ENCODE results near the gene AKAP7.
"Not testable (repeated sequence)": the region's sequence is repeated elsewhere in the genome, so short reads cannot be mapped to it uniquely, and the experiment has no call there.

AKAP7 gene

GRCh38 chr6:131135244-131136020 is at the start of gene AKAP7:
TSS of gene AKAP7 (plus strand) at chr6:131135467. CDS start at chr6:131135764, 297 bp downstream.
- DNase-seq, result peak; percentile 90

- not testable (repeated sequence) for DNase-seq
Observed at GRCh38 chr6:131090339-131090738, 44.9 kb upstream of the AKAP7 start.

- not testable (repeated sequence) for DNase-seq
Observed at GRCh38 chr6:131091944-131092343, 43.3 kb upstream of the AKAP7 start.

GRCh38 chr6:131093334-131093733 is 41.9 kb upstream of the AKAP7 start:
- DNase-seq, result no peak

DNA sequence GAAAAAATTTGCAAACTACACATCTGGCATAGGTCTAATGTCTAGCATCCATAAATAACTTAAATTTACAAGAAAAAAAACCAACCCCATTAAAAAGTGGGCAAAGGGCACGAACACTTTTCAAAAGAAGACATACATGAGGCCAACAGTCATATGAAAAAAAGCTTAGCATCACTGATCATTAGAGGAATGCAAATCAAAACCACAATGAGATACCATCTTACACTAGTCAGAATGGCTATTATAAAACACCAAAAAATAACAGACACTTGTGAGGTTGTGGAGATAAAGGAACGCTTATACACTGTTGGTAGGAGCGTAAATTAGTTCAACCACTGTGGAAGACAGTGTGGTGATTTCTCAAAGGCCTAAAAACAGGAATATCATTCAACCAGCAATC is 38.5 kb upstream of the AKAP7 start:
- DNase-seq, result no peak

DNA sequence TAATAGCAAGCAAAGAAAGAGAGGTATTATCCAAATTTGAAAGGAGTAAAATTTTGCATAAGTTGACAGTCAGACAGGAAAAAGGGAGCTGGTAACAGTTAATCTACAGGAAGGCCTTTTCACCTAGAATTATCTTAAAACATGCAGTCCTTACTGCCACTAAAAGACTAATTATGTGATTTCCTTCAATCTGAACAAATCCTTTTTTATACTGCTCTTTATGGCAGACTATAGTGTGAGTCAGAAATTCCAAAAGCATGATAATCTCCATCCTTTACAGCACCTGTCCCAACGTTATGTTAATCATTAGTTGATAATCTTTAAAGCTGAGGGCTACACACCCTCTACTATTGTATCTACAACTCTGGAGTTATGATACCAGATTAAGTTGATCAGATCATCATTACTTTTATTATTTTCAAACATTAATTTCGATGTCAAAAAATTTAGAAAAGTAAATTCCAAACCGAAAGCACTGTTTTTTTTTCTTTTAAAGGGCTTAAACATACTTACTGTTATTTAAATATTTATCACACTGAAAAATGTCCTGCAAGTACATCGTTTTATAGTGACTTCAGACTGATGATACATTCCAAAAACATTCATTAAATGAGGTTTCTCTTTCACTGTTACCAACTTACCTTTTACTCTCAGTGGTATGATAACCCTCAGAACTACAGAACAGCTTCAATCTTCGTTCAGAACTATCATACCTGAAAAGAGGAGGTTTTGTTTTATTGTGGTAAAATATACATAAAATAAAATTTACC is 33.2 kb upstream of the AKAP7 start:
- DNase-seq, result no peak

- DNase-seq, result no peak
Observed at GRCh38 chr6:131103296-131103695, 32.0 kb upstream of the AKAP7 start.

DNA sequence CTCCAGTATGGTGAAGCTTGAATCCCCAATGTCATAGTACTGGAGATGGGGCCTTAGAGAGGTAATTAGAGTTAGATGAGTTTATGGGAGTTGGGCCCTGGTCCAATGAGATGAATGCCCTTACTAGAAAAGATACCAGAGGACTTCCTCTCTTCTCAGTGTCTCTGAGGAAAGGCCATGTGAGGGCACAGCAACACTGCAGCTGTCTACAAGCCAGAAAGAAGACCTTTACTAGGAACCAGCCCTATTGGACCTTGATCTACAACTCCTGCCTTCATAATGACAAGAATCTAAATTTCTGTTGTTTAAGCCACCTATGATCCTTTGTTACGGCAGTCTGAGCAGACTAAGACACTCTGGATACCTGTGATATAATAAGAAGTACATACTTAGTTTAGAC is 31.4 kb upstream of the AKAP7 start:
- no peak for DNase-seq

GRCh38 chr6:131107151-131107550 is 28.1 kb upstream of the AKAP7 start:
- no peak for DNase-seq

DNA sequence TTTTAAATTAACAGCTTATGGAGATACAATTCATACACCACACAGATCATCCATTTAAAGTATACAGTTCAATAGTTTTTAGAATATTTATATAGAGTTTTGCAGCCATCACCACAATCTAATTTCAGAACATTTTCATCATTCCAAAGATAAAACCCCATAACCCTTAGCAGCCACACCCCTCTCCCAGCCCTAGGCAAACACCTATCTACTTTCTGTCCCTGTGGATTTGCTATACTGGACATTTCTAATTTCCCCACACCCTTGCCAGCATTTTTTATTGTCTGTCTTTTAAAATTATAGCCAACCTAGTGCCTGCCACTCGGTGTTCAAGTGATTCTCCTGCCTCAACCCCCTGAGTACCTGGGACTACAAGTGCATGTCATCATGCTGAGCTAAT is 23.0 kb upstream of the AKAP7 start:
- DNase-seq, result no peak

GRCh38 chr6:131115651-131116050 is 19.6 kb upstream of the AKAP7 start:
- DNase-seq, result no peak

GRCh38 chr6:131116321-131116720 is 18.9 kb upstream of the AKAP7 start:
- DNase-seq, result no peak

GRCh38 chr6:131116755-131117360 is 18.4 kb upstream of the AKAP7 start:
- peak; percentile 23 for DNase-seq

DNA sequence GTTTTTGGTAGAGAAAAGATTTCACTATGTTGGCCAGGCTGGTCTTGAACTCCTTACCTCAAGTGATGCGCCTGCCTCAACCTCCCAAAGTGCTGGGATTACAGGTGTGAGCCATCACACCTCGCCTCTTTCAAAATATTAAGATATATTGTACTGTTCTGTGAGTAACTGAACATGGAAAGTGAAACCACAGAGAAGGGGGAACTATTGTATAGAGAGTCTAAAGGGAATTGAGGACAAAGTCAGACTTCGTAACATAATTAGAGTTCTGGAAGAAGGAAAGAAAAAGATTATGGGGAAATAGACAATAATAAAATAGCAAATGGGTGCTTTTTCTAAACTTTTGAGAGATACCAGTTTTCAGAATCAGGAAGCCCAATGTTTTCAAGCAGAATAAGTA is 17.4 kb upstream of the AKAP7 start:
- DNase-seq, result no peak

GRCh38 chr6:131122007-131122406 is 13.3 kb upstream of the AKAP7 start:
- DNase-seq, result no peak

DNA sequence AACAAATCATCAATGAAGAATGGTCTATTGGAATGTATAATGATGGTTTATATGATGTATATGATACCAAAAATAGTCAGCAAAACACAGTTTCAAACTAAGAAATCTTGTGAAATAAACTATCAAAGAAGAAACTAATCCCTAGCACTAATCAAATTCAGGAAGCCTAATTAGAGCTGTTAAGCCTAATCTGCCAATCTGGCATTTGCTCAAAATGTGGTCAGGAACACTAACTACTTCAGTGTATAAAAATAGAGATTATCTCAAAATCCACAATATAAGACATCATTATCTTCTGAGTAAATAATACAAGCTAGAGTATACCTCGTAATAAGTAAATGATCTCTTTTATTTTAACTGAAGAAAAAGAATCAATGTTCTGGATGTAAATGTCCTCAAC is 12.8 kb upstream of the AKAP7 start:
- no peak for DNase-seq

- no peak for DNase-seq
Observed at GRCh38 chr6:131124336-131125071, 10.8 kb upstream of the AKAP7 start.

DNA sequence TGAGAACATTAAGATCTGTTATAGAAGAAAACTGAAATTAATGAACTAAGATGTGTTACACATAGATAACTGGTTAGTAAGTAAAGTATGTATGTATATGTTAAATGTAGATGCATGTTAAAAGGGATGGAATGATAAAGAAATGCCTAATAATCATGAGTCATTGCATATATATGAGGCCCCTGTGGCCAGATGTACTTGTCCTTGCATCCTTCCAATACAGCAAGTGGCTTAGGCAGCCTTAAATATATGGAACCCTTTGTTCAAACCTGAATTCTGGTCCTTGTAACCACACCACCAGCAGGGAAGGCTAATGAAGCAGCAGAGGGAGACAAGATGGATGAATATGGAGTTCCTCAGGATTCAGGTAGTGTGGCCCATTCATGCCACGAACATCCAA is 9.8 kb upstream of the AKAP7 start:
- no peak for DNase-seq

GRCh38 chr6:131129689-131130553 is 5.3 kb upstream of the AKAP7 start:
- no peak for DNase-seq

GRCh38 chr6:131130554-131130940 is 4.7 kb upstream of the AKAP7 start:
- no peak for DNase-seq

DNA sequence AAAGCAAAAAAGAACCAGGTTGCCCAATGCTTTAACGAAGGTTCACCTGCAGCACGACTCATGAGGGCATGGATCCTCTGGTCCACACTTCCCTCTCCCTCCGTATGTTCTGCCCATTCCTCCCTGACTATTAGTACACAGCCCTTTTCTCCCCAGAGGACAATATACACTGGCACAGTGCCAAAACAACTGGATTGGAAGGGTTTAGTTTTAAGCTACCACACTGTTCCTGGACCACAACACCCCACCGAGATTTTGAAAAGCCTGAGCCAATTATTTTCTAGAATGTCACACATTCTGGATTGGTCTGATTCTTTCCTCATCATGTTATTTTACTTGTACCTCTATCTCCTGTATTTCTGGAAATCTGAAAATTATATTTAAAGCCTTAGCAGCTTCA is 2.9 kb upstream of the AKAP7 start:
- DNase-seq, result no peak

Data from eye (tissue), 1 donor.